GM08714 (cell line): Measurements from ENCODE around the gene NHERF2.
"Not testable (repeated sequence)": the region's sequence is repeated elsewhere in the genome, so short reads cannot be mapped to it uniquely, and the experiment has no call there.

Source experiments
- H3K4me3 ChIP-seq: fragments of 200-500 bp; sonication (Bioruptor generic); 2 replicates; pipeline ENCODE4 v1.5.1; 2014; ENCODE audit warnings: mild to moderate bottlenecking, low read length, inconsistent platforms
- ZNF274 ChIP-seq: IDR thresholded peaks from 2 replicates; pipeline ENCODE4 v1.6.1; 2012; ENCODE audit warnings: mild to moderate bottlenecking, low read depth, low read length

NHERF2 gene

GRCh38 chr16:2023092-2024031, 3.3 kb upstream of the NHERF2 start:
- no peak overlapping the region; the same call in 1 of the 2 replicates for H3K4me3 ChIP-seq
- TF ChIP-seq ZNF274, result no peak

- no peak for TF ChIP-seq ZNF274
- no peak overlapping the region for H3K4me3 ChIP-seq
Measured at GRCh38 chr16:2024032-2024420, 2.7 kb upstream of the NHERF2 start.

GRCh38 chr16:2025251-2025650, 1.5 kb upstream of the NHERF2 start:
- no peak for TF ChIP-seq ZNF274
- no peak overlapping the region for H3K4me3 ChIP-seq

- H3K4me3 ChIP-seq, result no peak overlapping the region
- no peak for TF ChIP-seq ZNF274
Measured at GRCh38 chr16:2025878-2026460, 733 bp upstream of the NHERF2 start.

- TF ChIP-seq ZNF274, result no peak
- H3K4me3 ChIP-seq, result no peak overlapping the region; the same call in 1 of the 2 replicates
Measured at GRCh38 chr16:2027024-2028010, 615 bp downstream of the NHERF2 start.

GRCh38 chr16:2028146-2028545, 1.4 kb downstream of the NHERF2 start:
- no peak for TF ChIP-seq ZNF274
- no peak overlapping the region for H3K4me3 ChIP-seq

- TF ChIP-seq ZNF274, result no peak
Measured at GRCh38 chr16:2028620-2029220, 2.0 kb downstream of the NHERF2 start.

GRCh38 chr16:2029350-2029749, 2.6 kb downstream of the NHERF2 start:
- H3K4me3 ChIP-seq, result no peak overlapping the region
- no peak for TF ChIP-seq ZNF274

More at GRCh38 chr16:2028620-2029220, 2.0 kb downstream of the NHERF2 start:
- no peak overlapping the region for H3K4me3 ChIP-seq

- no peak for TF ChIP-seq ZNF274
- no peak overlapping the region for H3K4me3 ChIP-seq
Measured at GRCh38 chr16:2030036-2030435, 3.3 kb downstream of the NHERF2 start.

- H3K4me3 ChIP-seq, result no peak overlapping the region
- no peak for TF ChIP-seq ZNF274
Measured at GRCh38 chr16:2031081-2031577, 4.4 kb downstream of the NHERF2 start.

GRCh38 chr16:2032285-2033056, 5.8 kb downstream of the NHERF2 start:
- H3K4me3 ChIP-seq, result no peak overlapping the region
- TF ChIP-seq ZNF274, result no peak

- TF ChIP-seq ZNF274, result no peak
- H3K4me3 ChIP-seq, result no peak overlapping the region
Measured at GRCh38 chr16:2033057-2033908, 6.6 kb downstream of the NHERF2 start.

GRCh38 chr16:2033909-2034695, 7.4 kb downstream of the NHERF2 start:
- H3K4me3 ChIP-seq, result not testable (repeated sequence)
